Measurements from ENCODE around the gene ZSCAN5C.

- TF ChIP-seq CTCF (IDR thresholded peaks at IDR 0.05) (no peak), POLR2AphosphoS5 (IDR thresholded peaks at IDR 0.05) (no peak)
These were observed 45.3 kb upstream of the ZSCAN5C start for GRCh38 chr19:56156768-56157167.
